ENCODE data around the gene MSANTD3. TPM values are rescaled to one million over a fixed set of nuclear protein-coding genes. Genes with fewer than 3 reads are reported as not detected.

MSANTD3 gene
- total RNA-seq, 4 donors from 2014 or later: 10.4 to 25.5 (median 13.6) TPM

- H3K27ac ChIP-seq: no peak overlapping the region
- TF ChIP-seq POLR2A (IDR thresholded peaks at IDR 0.05) (no peak), EP300 (IDR thresholded peaks at IDR 0.05) (no peak), CTCF (IDR thresholded peaks at IDR 0.05) (no peak)
- H3K36me3 ChIP-seq: no peaks in the 10 kb centered on the region
- peaks cover 0 to 4% of the 10 kb centered on the region in 2 donors for H3K27me3 ChIP-seq
- DNase-seq (ENCODE audit: low spot score in 2 of 2): no peak
- H3K4me3 ChIP-seq: no peak overlapping the region
- no peaks in the 10 kb centered on the region for H3K9me3 ChIP-seq
- 57 to 63% methylated on average over 1 of the region's 1 CpG for WGBS, 2 donors
- H3K4me1 ChIP-seq: peaks cover 0 to 29% (median 8%) of the 10 kb centered on the region in 4 donors
These were observed 1.2 kb upstream of the MSANTD3 start for GRCh38 chr9:100425758-100426157.

GRCh38 chr9:100426189-100426529 is 784 bp upstream of the MSANTD3 start:
- no peak for DNase-seq (ENCODE audit: low spot score in 2 of 2)
- Histone ChIP-seq H3K36me3 (no peaks in the 10 kb centered on the region), H3K4me1 (peaks cover 0 to 29% (median 8%) of the 10 kb centered on the region in 4 donors), H3K9me3 (no peaks in the 10 kb centered on the region), H3K27ac (peak overlapping the region; percentile 47 to 88 (median 72)), H3K27me3 (peaks cover 0 to 4% of the 10 kb centered on the region in 2 donors), H3K4me3 (peak overlapping the region in 3 of 4 donors; percentile 65 to 89 (median 70))
- TF ChIP-seq POLR2A (IDR thresholded peaks at IDR 0.05): no peak
- TF ChIP-seq CTCF (IDR thresholded peaks at IDR 0.05): no peak
- no peak for TF ChIP-seq EP300 (IDR thresholded peaks at IDR 0.05)
- WGBS, 2 donors: 20% methylated on average over 7 of the region's 7 CpGs

- Histone ChIP-seq H3K4me3 (peak overlapping the region; percentile 62 to 89 (median 69)), H3K27ac (peak overlapping the region; percentile 33 to 91 (median 84)), H3K27me3 (no peaks in the 10 kb centered on the region), H3K9me3 (no peaks in the 10 kb centered on the region), H3K36me3 (no peaks in the 10 kb centered on the region), H3K4me1 (peaks cover 0 to 29% (median 8%) of the 10 kb centered on the region in 4 donors)
- no peak for TF ChIP-seq EP300 (IDR thresholded peaks at IDR 0.05)
- no peak for TF ChIP-seq CTCF (IDR thresholded peaks at IDR 0.05)
- no peak for TF ChIP-seq POLR2A (IDR thresholded peaks at IDR 0.05)
- WGBS, 2 donors: 9 to 16% methylated on average over 17 to 26 of the region's 65 CpGs
- peak in 1 of 2 donors; percentile 22 for DNase-seq (ENCODE audit: low spot score in 2 of 2)
These were observed 672 bp downstream of the MSANTD3 start for GRCh38 chr9:100427366-100428263.

GRCh38 chr9:100428871-100429654 is 2.1 kb downstream of the MSANTD3 start:
- Histone ChIP-seq H3K27ac (peak overlapping the region in 2 of 4 donors; percentile 89 to 91), H3K9me3 (no peaks in the 10 kb centered on the region), H3K4me3 (no peak overlapping the region), H3K36me3 (no peaks in the 10 kb centered on the region), H3K27me3 (no peaks in the 10 kb centered on the region), H3K4me1 (peaks cover 0 to 29% (median 8%) of the 10 kb centered on the region in 4 donors)
- 44 to 48% methylated on average over 9 of the region's 9 CpGs for WGBS, 2 donors
- TF ChIP-seq CTCF (IDR thresholded peaks at IDR 0.05) (no peak), EP300 (IDR thresholded peaks at IDR 0.05) (peak in 1 of 2 donors; percentile 70)
- no peak for DNase-seq (ENCODE audit: low spot score in 2 of 2)
